ENCODE measurements around the gene LIMS2.

LIMS2 gene

DNA sequence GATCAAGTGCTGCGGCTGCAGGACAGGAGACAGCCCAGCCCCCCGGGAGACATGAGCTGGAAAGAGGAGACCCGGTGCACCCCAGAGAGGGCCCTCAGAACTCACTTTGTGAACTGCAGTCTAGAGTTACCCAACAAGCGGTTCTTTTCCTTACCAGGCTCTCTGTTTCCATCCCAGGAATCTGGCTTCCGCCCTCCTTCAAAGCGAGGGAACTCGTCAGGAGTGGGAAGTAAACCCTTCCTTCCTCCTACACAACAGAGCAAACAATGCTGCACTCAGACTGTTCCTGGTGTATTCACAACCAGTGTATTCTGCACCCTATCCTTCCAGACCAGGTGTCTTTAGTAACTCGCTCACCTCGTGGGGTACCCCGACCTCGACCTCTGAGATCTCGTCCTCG is 34.0 kb upstream of the LIMS2 start:
- TF ChIP-seq SNAI2 (CRISPR knock-in tag; IDR thresholded peaks at IDR 0.05) = no peak
- no peak for TF ChIP-seq ISL1 (CRISPR knock-in tag; IDR thresholded peaks at IDR 0.05)
- no peak for TF ChIP-seq TOX (CRISPR knock-in tag; IDR thresholded peaks at IDR 0.05; ENCODE audit: borderline replicate concordance)
- TF ChIP-seq RARB (CRISPR knock-in tag; IDR thresholded peaks at IDR 0.05) = no peak
- TF ChIP-seq ARNTL (CRISPR knock-in tag; IDR thresholded peaks at IDR 0.05; ENCODE audit: borderline replicate concordance, low read depth) = no peak
- no peak for TF ChIP-seq ZFP3 (CRISPR knock-in tag; IDR thresholded peaks at IDR 0.05)
- TF ChIP-seq BACH2 (CRISPR knock-in tag; IDR thresholded peaks at IDR 0.05; ENCODE audit: borderline replicate concordance) = no peak
- TF ChIP-seq, protein P1, sequence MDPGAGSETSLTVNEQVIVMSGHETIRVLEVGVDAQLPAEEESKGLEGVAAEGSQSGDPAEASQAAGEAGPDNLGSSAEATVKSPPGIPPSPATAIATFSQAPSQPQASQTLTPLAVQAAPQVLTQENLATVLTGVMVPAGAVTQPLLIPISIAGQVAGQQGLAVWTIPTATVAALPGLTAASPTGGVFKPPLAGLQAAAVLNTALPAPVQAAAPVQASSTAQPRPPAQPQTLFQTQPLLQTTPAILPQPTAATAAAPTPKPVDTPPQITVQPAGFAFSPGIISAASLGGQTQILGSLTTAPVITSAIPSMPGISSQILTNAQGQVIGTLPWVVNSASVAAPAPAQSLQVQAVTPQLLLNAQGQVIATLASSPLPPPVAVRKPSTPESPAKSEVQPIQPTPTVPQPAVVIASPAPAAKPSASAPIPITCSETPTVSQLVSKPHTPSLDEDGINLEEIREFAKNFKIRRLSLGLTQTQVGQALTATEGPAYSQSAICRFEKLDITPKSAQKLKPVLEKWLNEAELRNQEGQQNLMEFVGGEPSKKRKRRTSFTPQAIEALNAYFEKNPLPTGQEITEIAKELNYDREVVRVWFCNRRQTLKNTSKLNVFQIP (CRISPR knock-in tag; IDR thresholded peaks at IDR 0.05; ENCODE audit: borderline replicate concordance, low read depth) = no peak
- TF ChIP-seq ZNF70 (CRISPR knock-in tag; IDR thresholded peaks at IDR 0.05) = no peak
- no peak for TF ChIP-seq ZNF565 (CRISPR knock-in tag; conservative IDR thresholded peaks at IDR 0.05; ENCODE audit: low read depth)
- TF ChIP-seq ZFP30 (CRISPR knock-in tag; IDR thresholded peaks at IDR 0.05) = no peak
- no peak for TF ChIP-seq TCF4 (CRISPR knock-in tag; IDR thresholded peaks at IDR 0.05; ENCODE audit: borderline replicate concordance)
- TF ChIP-seq ZNF8 (CRISPR knock-in tag; IDR thresholded peaks at IDR 0.05) = no peak
- TF ChIP-seq PPARA (CRISPR knock-in tag; IDR thresholded peaks at IDR 0.05; ENCODE audit: borderline replicate concordance) = no peak
- no peak for TF ChIP-seq CSRNP3 (CRISPR knock-in tag; IDR thresholded peaks at IDR 0.05)
- TF ChIP-seq OSR1 (CRISPR knock-in tag; IDR thresholded peaks at IDR 0.05) = no peak
- no peak for TF ChIP-seq ESRRG (CRISPR knock-in tag; IDR thresholded peaks at IDR 0.05)
- no peak for TF ChIP-seq CSDC2 (CRISPR knock-in tag; IDR thresholded peaks at IDR 0.05)
- no peak for TF ChIP-seq ZC3H10 (CRISPR knock-in tag; IDR thresholded peaks at IDR 0.05)
- TF ChIP-seq, protein P2, sequence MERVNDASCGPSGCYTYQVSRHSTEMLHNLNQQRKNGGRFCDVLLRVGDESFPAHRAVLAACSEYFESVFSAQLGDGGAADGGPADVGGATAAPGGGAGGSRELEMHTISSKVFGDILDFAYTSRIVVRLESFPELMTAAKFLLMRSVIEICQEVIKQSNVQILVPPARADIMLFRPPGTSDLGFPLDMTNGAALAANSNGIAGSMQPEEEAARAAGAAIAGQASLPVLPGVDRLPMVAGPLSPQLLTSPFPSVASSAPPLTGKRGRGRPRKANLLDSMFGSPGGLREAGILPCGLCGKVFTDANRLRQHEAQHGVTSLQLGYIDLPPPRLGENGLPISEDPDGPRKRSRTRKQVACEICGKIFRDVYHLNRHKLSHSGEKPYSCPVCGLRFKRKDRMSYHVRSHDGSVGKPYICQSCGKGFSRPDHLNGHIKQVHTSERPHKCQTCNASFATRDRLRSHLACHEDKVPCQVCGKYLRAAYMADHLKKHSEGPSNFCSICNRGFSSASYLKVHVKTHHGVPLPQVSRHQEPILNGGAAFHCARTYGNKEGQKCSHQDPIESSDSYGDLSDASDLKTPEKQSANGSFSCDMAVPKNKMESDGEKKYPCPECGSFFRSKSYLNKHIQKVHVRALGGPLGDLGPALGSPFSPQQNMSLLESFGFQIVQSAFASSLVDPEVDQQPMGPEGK (CRISPR knock-in tag; IDR thresholded peaks at IDR 0.05; ENCODE audit: borderline replicate concordance) = no peak

GRCh38 chr2:127707890-127708648 is 32.7 kb upstream of the LIMS2 start:
- ATAC-seq = peak; percentile 13; the same call in 2 of the 3 replicates
- TF ChIP-seq ZFP30 (CRISPR knock-in tag; IDR thresholded peaks at IDR 0.05) (no peak), PPARA (CRISPR knock-in tag; IDR thresholded peaks at IDR 0.05; ENCODE audit: borderline replicate concordance) (no peak), RARB (CRISPR knock-in tag; IDR thresholded peaks at IDR 0.05) (no peak)

More for the DNA sequence above, 34.0 kb upstream of the LIMS2 start:
- no peak for ATAC-seq

- TF ChIP-seq OSR1 (CRISPR knock-in tag; IDR thresholded peaks at IDR 0.05) = no peak
- no peak for TF ChIP-seq ISL1 (CRISPR knock-in tag; IDR thresholded peaks at IDR 0.05)
- TF ChIP-seq SNAI2 (CRISPR knock-in tag; IDR thresholded peaks at IDR 0.05) = no peak
- TF ChIP-seq ARNTL (CRISPR knock-in tag; IDR thresholded peaks at IDR 0.05; ENCODE audit: borderline replicate concordance, low read depth) = no peak
- TF ChIP-seq ESRRG (CRISPR knock-in tag; IDR thresholded peaks at IDR 0.05) = no peak
- no peak for TF ChIP-seq RARB (CRISPR knock-in tag; IDR thresholded peaks at IDR 0.05)
- TF ChIP-seq, protein P2 (CRISPR knock-in tag; IDR thresholded peaks at IDR 0.05; ENCODE audit: borderline replicate concordance) = no peak
- no peak for ATAC-seq
These were observed 31.1 kb upstream of the LIMS2 start for GRCh38 chr2:127706215-127706990.
